Measurements from ENCODE around the gene NCKAP5.

DNA sequence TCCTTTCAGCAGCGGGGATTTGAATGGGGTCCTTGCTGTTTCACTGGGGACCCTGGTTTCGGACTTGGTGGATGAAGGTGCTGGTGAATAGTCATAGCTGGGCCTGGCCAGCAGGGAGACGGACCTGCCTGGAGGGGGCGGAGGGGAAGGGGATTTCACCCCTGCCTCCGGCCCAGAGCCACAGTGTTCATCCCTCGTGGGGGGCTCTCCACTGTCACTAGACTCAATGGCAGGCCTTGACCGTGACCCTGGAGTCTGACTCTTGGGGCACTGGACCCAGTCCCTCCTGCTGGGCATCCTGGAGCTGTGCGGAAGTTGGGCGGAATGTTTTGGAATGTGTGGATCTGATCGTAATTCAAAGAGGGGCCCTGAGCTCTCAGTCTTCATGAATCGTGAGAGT is 784.4 kb downstream of the NCKAP5 start:
- TF ChIP-seq, protein P1, sequence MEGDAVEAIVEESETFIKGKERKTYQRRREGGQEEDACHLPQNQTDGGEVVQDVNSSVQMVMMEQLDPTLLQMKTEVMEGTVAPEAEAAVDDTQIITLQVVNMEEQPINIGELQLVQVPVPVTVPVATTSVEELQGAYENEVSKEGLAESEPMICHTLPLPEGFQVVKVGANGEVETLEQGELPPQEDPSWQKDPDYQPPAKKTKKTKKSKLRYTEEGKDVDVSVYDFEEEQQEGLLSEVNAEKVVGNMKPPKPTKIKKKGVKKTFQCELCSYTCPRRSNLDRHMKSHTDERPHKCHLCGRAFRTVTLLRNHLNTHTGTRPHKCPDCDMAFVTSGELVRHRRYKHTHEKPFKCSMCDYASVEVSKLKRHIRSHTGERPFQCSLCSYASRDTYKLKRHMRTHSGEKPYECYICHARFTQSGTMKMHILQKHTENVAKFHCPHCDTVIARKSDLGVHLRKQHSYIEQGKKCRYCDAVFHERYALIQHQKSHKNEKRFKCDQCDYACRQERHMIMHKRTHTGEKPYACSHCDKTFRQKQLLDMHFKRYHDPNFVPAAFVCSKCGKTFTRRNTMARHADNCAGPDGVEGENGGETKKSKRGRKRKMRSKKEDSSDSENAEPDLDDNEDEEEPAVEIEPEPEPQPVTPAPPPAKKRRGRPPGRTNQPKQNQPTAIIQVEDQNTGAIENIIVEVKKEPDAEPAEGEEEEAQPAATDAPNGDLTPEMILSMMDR (IDR thresholded peaks at IDR 0.05; ENCODE audit: poor library complexity), result no peak
- TF ChIP-seq EZH2 (IDR thresholded peaks at IDR 0.05; ENCODE audit: borderline replicate concordance) (no peak), EZH2phosphoT487 (IDR thresholded peaks at IDR 0.05; ENCODE audit: low read depth, severe bottlenecking, unreplicated experiment) (no peak)
